GM19438 (cell line): ENCODE results near the gene CCP110.
A peak's percentile ranks its signal among the peaks of the same experiment; 100 is the strongest.
"Not testable (repeated sequence)": the region's sequence is repeated elsewhere in the genome, so short reads cannot be mapped to it uniquely, and the experiment has no call there.

Source experiments
- ATAC-seq: cut with Tn5 transposase; IDR thresholded peaks from one replicate; pipeline ENCODE4 v1.9.1; 2021; ENCODE audit warnings: low read depth; ENCODE audit not compliant: unreplicated experiment

CCP110 gene

GRCh38 chr16:19543278-19543996 is 19.7 kb downstream of the CCP110 start:
- ATAC-seq: not testable (repeated sequence)

- no peak for ATAC-seq
Observed at GRCh38 chr16:19548144-19548543, 24.4 kb downstream of the CCP110 start.

- ATAC-seq: no peak
Observed at GRCh38 chr16:19549673-19550072, 25.9 kb downstream of the CCP110 start.

GRCh38 chr16:19555186-19555937 is 31.6 kb downstream of the CCP110 start, which contains the start of gene VPS35L:
Gene VPS35L, plus strand, starts transcription at chr16:19555703. Its CDS starts 27 bp downstream, at chr16:19555730.
- ATAC-seq: peak; percentile 95

GRCh38 chr16:19555938-19556771 is 32.4 kb downstream of the CCP110 start:
- ATAC-seq: no peak

GRCh38 chr16:19559242-19559910 is 35.6 kb downstream of the CCP110 start:
- ATAC-seq: no peak

GRCh38 chr16:19560078-19560477 is 36.3 kb downstream of the CCP110 start:
- no peak for ATAC-seq

- ATAC-seq: no peak
Observed at GRCh38 chr16:19563377-19563776, 39.6 kb downstream of the CCP110 start.

GRCh38 chr16:19566362-19566761 is 42.6 kb downstream of the CCP110 start:
- no peak for ATAC-seq

GRCh38 chr16:19567560-19567959 is 43.8 kb downstream of the CCP110 start:
- no peak for ATAC-seq

GRCh38 chr16:19573997-19574396 is 50.3 kb downstream of the CCP110 start:
- no peak for ATAC-seq

- no peak for ATAC-seq
Observed at GRCh38 chr16:19574615-19575014, 50.9 kb downstream of the CCP110 start.

- no peak for ATAC-seq
Observed at GRCh38 chr16:19578378-19578971, 54.7 kb downstream of the CCP110 start.

GRCh38 chr16:19582050-19582831 is 58.5 kb downstream of the CCP110 start:
- ATAC-seq: no peak

- ATAC-seq: no peak
Observed at GRCh38 chr16:19583665-19584300, 60.0 kb downstream of the CCP110 start.

- no peak for ATAC-seq
Observed at GRCh38 chr16:19588661-19589060, 64.9 kb downstream of the CCP110 start.

- ATAC-seq: no peak
Observed at GRCh38 chr16:19589106-19589505, 65.4 kb downstream of the CCP110 start.

GRCh38 chr16:19589771-19590302 is 66.1 kb downstream of the CCP110 start:
- ATAC-seq: no peak
